ENCODE measurements around the gene SLC35B3. TPM values are rescaled to one million over a fixed set of nuclear protein-coding genes. Genes with fewer than 3 reads are reported as not detected.

SLC35B3 gene
- total RNA-seq, 1 donor from 2014 or later, result 11.3 TPM

- intact Hi-C loops (cut with DNase I), result no loop called here
- no peaks in the 10 kb centered on the region for H3K36me3 ChIP-seq
- H3K9me3 ChIP-seq, result no peaks in the 10 kb centered on the region
- H3K4me1 ChIP-seq, result no peaks in the 10 kb centered on the region
- no peak for DNase-seq (ENCODE audit: low spot score in 2 of 2)
- H3K27me3 ChIP-seq, result no peaks in the 10 kb centered on the region
- H3K27ac ChIP-seq, result no peak overlapping the region
- TF ChIP-seq, protein P1, sequence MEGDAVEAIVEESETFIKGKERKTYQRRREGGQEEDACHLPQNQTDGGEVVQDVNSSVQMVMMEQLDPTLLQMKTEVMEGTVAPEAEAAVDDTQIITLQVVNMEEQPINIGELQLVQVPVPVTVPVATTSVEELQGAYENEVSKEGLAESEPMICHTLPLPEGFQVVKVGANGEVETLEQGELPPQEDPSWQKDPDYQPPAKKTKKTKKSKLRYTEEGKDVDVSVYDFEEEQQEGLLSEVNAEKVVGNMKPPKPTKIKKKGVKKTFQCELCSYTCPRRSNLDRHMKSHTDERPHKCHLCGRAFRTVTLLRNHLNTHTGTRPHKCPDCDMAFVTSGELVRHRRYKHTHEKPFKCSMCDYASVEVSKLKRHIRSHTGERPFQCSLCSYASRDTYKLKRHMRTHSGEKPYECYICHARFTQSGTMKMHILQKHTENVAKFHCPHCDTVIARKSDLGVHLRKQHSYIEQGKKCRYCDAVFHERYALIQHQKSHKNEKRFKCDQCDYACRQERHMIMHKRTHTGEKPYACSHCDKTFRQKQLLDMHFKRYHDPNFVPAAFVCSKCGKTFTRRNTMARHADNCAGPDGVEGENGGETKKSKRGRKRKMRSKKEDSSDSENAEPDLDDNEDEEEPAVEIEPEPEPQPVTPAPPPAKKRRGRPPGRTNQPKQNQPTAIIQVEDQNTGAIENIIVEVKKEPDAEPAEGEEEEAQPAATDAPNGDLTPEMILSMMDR (IDR thresholded peaks at IDR 0.05), result no peak
- H3K4me3 ChIP-seq, result no peak overlapping the region
Observed at GRCh38 chr6:8441452-8441851, 6.1 kb upstream of the SLC35B3 start.

DNA sequence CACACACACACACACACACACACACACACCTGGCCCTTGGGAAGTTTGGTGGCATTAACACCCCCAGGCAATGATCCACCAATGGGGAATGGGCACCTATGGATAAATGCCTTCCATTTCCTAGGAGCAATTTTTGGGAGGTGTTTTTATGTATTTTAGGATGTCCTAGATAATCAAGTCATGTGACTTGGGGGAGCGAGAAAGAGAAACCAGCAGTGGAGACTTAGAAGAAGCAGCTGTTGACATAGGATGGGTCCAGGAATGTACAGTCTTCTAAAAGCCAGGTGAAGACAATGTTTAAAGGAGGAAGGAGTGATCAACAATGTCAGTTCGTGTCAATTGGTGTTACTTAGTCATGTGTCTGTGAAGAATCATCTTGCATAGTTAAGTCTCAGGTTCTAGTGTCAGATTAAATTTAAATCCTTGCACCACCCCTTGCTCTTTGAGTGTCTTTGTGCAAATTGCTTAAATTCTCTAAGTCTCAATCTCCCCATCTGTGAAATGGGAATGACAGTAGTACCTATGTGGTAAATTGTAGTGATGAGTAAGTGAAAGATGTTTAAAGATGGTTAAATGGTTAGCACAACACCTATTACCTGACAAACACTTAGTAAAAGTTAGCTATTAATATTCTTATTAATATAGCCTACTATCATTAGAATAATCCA, 4.4 kb upstream of the SLC35B3 start:
- TF ChIP-seq, protein P1 (IDR thresholded peaks at IDR 0.05), result no peak
- Histone ChIP-seq H3K36me3 (no peaks in the 10 kb centered on the region), H3K4me1 (peaks cover 0 to 3% of the 10 kb centered on the region in 2 donors), H3K27ac (no peak overlapping the region), H3K9me3 (no peaks in the 10 kb centered on the region), H3K27me3 (no peaks in the 10 kb centered on the region), H3K4me3 (no peak overlapping the region)
- intact Hi-C loops (cut with DNase I), result loop anchor here (5.0 to 10.0 kb wide), 4 partner anchors 335 to 1965 kb away; partner anchors contain the start of genes EEF1E1 and TXNDC5
- DNase-seq (ENCODE audit: low spot score in 2 of 2), result no peak

DNA sequence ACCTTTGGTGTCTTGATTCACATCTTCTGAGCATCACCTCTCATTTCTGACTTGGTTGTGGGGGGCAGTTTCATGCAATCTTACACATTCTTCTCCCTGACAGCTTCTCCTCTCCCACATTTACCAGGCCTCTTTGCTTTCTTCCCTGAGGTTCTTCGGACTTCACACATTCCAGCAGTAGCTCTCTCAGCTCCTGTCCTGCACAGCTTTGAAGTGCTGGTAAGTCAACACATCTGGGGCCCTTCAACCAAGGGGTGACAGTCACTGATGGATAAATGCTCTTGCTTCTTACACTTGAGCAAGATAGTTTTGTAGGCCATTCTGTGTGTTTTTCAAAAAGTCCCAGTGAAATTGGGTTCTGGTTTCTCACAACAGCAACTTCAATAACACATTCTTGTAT, 2.5 kb upstream of the SLC35B3 start:
- Histone ChIP-seq H3K4me1 (peaks cover 0 to 15% of the 10 kb centered on the region in 2 donors), H3K36me3 (no peaks in the 10 kb centered on the region), H3K27ac (no peak overlapping the region), H3K27me3 (no peaks in the 10 kb centered on the region), H3K4me3 (no peak overlapping the region), H3K9me3 (no peaks in the 10 kb centered on the region)
- DNase-seq (ENCODE audit: low spot score in 2 of 2), result no peak
- intact Hi-C loops (cut with DNase I), result loop anchor here (5.0 to 10.0 kb wide), 4 partner anchors 333 to 1967 kb away; partner anchors contain the start of genes EEF1E1 and TXNDC5
- TF ChIP-seq, protein P1 (IDR thresholded peaks at IDR 0.05), result no peak

DNA sequence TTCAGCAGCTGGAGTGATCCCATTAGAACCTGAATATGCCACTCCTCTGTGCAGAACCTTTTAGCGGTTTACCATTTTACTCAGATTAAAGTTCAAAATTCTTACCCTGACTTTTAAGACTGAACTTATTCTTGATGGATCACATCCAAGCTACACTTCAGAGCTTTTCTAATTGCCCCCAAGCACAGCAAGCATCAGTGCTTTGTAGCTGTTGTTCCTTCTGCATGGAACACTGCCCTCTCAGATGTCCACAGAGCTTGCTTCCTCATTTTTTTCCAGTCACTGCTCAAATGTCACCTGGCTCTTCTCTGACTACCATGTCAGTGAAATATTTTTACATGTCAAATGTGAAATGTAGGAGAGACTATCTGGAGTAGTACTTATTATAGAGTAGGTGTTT, 1.6 kb upstream of the SLC35B3 start:
- no peak overlapping the region for H3K27ac ChIP-seq
- H3K27me3 ChIP-seq, result no peaks in the 10 kb centered on the region
- DNase-seq (ENCODE audit: low spot score in 2 of 2), result no peak
- H3K4me3 ChIP-seq, result no peak overlapping the region
- intact Hi-C loops (cut with DNase I), result loop anchor here (5.0 to 10.0 kb wide), 4 partner anchors 332 to 1968 kb away; partner anchors contain the start of genes EEF1E1 and TXNDC5
- TF ChIP-seq, protein P1 (IDR thresholded peaks at IDR 0.05), result no peak
- H3K9me3 ChIP-seq, result no peaks in the 10 kb centered on the region
- H3K4me1 ChIP-seq, result peaks cover 0 to 17% of the 10 kb centered on the region in 2 donors
- no peaks in the 10 kb centered on the region for H3K36me3 ChIP-seq

DNA sequence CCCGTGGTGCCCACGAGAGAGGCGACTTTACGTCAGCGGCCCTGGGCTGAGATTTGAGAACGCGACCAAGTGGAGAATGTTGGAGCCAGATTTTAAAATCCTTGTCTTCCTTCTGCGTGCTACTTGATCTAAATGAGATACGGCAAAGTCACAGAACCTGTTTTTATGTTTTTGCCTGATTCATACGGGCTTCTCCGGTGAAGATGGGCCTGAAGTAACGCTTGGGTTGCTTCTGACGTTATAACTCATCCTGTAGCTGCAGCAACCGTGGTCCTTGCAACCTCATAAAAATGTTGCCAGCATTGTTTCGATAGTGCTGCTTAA, 462 bp upstream of the SLC35B3 start:
- Histone ChIP-seq H3K9me3 (no peaks in the 10 kb centered on the region), H3K27ac (peak overlapping the region; percentile 75 to 85), H3K36me3 (no peaks in the 10 kb centered on the region), H3K27me3 (no peaks in the 10 kb centered on the region), H3K4me1 (peaks cover 0 to 17% of the 10 kb centered on the region in 2 donors), H3K4me3 (peak overlapping the region; percentile 62 to 74)
- no peak for DNase-seq (ENCODE audit: low spot score in 2 of 2)
- TF ChIP-seq, protein P1 (IDR thresholded peaks at IDR 0.05), result no peak
- intact Hi-C loops (cut with DNase I), result loop anchor here (5.0 to 10.0 kb wide), 4 partner anchors 331 to 1969 kb away; partner anchors contain the start of genes EEF1E1 and TXNDC5
